ENCODE data around the gene CCND2.

GRCh38 chr12:4273652-4274395 is at the start of gene CCND2:
- TF ChIP-seq POLR2A (IDR thresholded peaks at IDR 0.05): peak; percentile 94 to 99
- TF ChIP-seq, protein P1, sequence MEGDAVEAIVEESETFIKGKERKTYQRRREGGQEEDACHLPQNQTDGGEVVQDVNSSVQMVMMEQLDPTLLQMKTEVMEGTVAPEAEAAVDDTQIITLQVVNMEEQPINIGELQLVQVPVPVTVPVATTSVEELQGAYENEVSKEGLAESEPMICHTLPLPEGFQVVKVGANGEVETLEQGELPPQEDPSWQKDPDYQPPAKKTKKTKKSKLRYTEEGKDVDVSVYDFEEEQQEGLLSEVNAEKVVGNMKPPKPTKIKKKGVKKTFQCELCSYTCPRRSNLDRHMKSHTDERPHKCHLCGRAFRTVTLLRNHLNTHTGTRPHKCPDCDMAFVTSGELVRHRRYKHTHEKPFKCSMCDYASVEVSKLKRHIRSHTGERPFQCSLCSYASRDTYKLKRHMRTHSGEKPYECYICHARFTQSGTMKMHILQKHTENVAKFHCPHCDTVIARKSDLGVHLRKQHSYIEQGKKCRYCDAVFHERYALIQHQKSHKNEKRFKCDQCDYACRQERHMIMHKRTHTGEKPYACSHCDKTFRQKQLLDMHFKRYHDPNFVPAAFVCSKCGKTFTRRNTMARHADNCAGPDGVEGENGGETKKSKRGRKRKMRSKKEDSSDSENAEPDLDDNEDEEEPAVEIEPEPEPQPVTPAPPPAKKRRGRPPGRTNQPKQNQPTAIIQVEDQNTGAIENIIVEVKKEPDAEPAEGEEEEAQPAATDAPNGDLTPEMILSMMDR (IDR thresholded peaks at IDR 0.05): peak in 1 of 5 experiments; percentile 8
